Measurements from ENCODE around the gene OR52E2.
"Not testable (repeated sequence)": the region's sequence is repeated elsewhere in the genome, so short reads cannot be mapped to it uniquely, and the experiment has no call there.

OR52E2 gene

GRCh38 chr11:5088556-5088955 is 29.1 kb upstream of the OR52E2 start:
- no peak for DNase-seq (ENCODE audit: low read depth)
- no peak for TF ChIP-seq CTCF (IDR thresholded peaks at IDR 0.05; ENCODE audit: low read length, missing control alignments)
- H3K4me3 ChIP-seq (replicated peaks; ENCODE audit: low read depth, low read length): no peak overlapping the region

- no peak overlapping the region for H3K4me3 ChIP-seq (replicated peaks; ENCODE audit: low read depth, low read length)
- no peak for DNase-seq (ENCODE audit: low read depth)
- TF ChIP-seq CTCF (IDR thresholded peaks at IDR 0.05; ENCODE audit: low read length, missing control alignments): no peak
Observed at GRCh38 chr11:5083602-5084001, 24.2 kb upstream of the OR52E2 start.

- TF ChIP-seq CTCF (IDR thresholded peaks at IDR 0.05; ENCODE audit: low read length, missing control alignments): no peak
- no peak for DNase-seq (ENCODE audit: low read depth)
- no peak overlapping the region for H3K4me3 ChIP-seq (replicated peaks; ENCODE audit: low read depth, low read length)
Observed at GRCh38 chr11:5081405-5081804, 22.0 kb upstream of the OR52E2 start.

GRCh38 chr11:5071799-5072198 is 12.4 kb upstream of the OR52E2 start:
- TF ChIP-seq CTCF (IDR thresholded peaks at IDR 0.05; ENCODE audit: low read length, missing control alignments): no peak
- H3K4me3 ChIP-seq (replicated peaks; ENCODE audit: low read depth, low read length): no peak overlapping the region
- DNase-seq (ENCODE audit: low read depth): no peak

GRCh38 chr11:5069272-5069671 is 9.8 kb upstream of the OR52E2 start, which contains the start of gene OR52E1:
TSS of gene OR52E1 (plus strand) at chr11:5069572.
- H3K4me3 ChIP-seq (replicated peaks; ENCODE audit: low read depth, low read length): no peak within 1 kb of the TSS
- TF ChIP-seq CTCF (IDR thresholded peaks at IDR 0.05; ENCODE audit: low read length, missing control alignments): no peak
- DNase-seq (ENCODE audit: low read depth): no peak

- H3K4me3 ChIP-seq (replicated peaks; ENCODE audit: low read depth, low read length): no peak overlapping the region
- no peak for DNase-seq (ENCODE audit: low read depth)
- TF ChIP-seq CTCF (IDR thresholded peaks at IDR 0.05; ENCODE audit: low read length, missing control alignments): no peak
Observed at GRCh38 chr11:5065027-5065426, 5.6 kb upstream of the OR52E2 start.

GRCh38 chr11:5058679-5059078 is 748 bp downstream of the OR52E2 start:
- not testable (repeated sequence) for DNase-seq (ENCODE audit: low read depth); H3K4me3 ChIP-seq (replicated peaks; ENCODE audit: low read depth, low read length)

All from fibroblast of pulmonary artery (primary cell).